ENCODE results near the gene THAP4. TPM values are rescaled to one million over a fixed set of nuclear protein-coding genes. Genes with fewer than 3 reads are reported as not detected.

The THAP4 gene
- total RNA-seq, 1 experiment from 2014 or later: 71.2 TPM

DNA sequence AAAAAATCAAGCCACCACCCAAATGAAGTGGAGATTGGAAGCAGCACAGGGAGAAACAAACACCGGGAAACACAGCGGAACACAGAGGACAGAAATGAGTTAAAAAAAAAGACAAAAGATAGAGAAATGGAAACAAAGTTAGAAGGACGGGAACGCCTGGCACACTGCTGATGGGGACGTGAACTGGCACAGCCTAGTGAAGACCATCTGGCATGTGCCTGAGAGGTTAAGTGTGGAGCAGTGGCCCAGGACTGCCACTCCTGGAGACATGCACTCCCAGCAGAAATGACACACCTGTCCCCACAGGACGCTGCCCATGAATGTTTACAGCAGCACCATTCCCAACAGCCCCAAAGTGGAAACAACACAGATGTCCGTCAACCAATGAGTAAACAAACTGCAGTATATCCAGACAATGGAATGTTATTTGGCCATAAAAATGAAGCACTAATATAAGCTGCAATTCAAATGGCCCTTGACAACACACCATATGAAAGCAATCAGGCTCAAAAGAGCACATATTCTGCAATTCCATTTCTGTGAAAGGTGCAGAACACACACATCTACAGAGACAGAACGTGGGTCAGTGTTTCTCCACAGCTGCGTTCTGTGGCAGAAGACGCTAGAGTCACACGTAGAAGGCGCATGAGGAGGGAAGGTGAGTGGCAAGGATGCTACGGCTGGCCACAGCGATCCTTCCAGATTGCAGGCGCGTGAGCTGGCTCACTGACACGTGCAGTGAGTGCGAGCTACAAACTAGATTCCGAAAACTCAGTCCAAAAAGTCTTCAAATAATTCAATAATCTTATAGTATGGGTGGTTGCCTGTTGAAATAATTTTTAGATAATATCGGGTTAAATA lies 24.6 kb downstream of the THAP4 start:
- DNase-seq (ENCODE audit: low read depth, low spot score) (no peak), ATAC-seq (no peak)
- H3K79me2 ChIP-seq (ENCODE audit: insufficient read depth, low read length): peaks cover 83% of the 10 kb centered on the region
- ChIA-PET POLR2A (no interaction called here), CTCF (no interaction called here), RAD21 (ENCODE audit: low non-redundant PET in 1 of 2, low total read pairs in 2 of 2, uncharacterized antibody in 2 of 2, unreplicated experiment in 2 of 2) (no interaction called here)
- no peak overlapping the region for H3K4me3 ChIP-seq (replicated peaks in 1 of 2; ENCODE audit: low read depth in 1 of 2, low read length in 2 of 2)
- BruUV-seq (replicated peaks): no TSS peak
- TF ChIP-seq EZH2phosphoT487 (IDR thresholded peaks at IDR 0.05; ENCODE audit: borderline replicate concordance) (no peak), TCF7L2 (IDR thresholded peaks at IDR 0.05; ENCODE audit: borderline replicate concordance, extremely low read depth, insufficient read depth, insufficient read length) (no peak), REST (IDR thresholded peaks at IDR 0.05; ENCODE audit: low read depth) (no peak), ZNF274 (IDR thresholded peaks at IDR 0.05; ENCODE audit: low read depth, low read length) (no peak), SP1 (IDR thresholded peaks at IDR 0.05; ENCODE audit: low read depth) (no peak), CBX3 (IDR thresholded peaks at IDR 0.05; ENCODE audit: low read depth) (no peak), ZFX (IDR thresholded peaks at IDR 0.05) (no peak), SRF (IDR thresholded peaks at IDR 0.05; ENCODE audit: low read depth) (no peak), EGR1 (IDR thresholded peaks at IDR 0.05; ENCODE audit: low read depth) (no peak), CEBPB (IDR thresholded peaks at IDR 0.05; ENCODE audit: low read depth) (no peak), POLR2A (IDR thresholded peaks at IDR 0.05; ENCODE audit: borderline replicate concordance, extremely low read depth, insufficient read depth, insufficient read length) (no peak)
- TF ChIP-seq, protein P1, sequence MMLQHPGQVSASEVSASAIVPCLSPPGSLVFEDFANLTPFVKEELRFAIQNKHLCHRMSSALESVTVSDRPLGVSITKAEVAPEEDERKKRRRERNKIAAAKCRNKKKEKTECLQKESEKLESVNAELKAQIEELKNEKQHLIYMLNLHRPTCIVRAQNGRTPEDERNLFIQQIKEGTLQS (IDR thresholded peaks at IDR 0.05): no peak
- no peaks in the 10 kb centered on the region for H3K9me2 ChIP-seq (ENCODE audit: insufficient read depth)
- H3K9me3 ChIP-seq (ENCODE audit: control insufficient read depth in 1 of 2, insufficient read depth in 1 of 2, low read depth in 1 of 2, low read length in 2 of 2): no peaks in the 10 kb centered on the region
- no peak overlapping the region for H3K9ac ChIP-seq (ENCODE audit: low read length)
- H4K20me1 ChIP-seq (ENCODE audit: insufficient read depth): 0 out of 2 replicates have a peak, but pooled peaks cover 7% of the 10 kb centered on the region
- H3K27ac ChIP-seq (ENCODE audit: low read depth, low read length): no peak overlapping the region
- H2AFZ ChIP-seq (ENCODE audit: low read depth, low read length, poor library complexity, severe bottlenecking): no peak overlapping the region
- H3K4me2 ChIP-seq (ENCODE audit: low read length): no peak overlapping the region
- no peaks in the 10 kb centered on the region for H3K27me3 ChIP-seq (ENCODE audit: insufficient read depth, low read length)
- intact Hi-C loops (cut with micrococcal nuclease): no loop called here
- peaks cover 0 to 6% of the 10 kb centered on the region in 2 experiments; a peak in 1 of 4 replicates for H3K36me3 ChIP-seq (ENCODE audit: control insufficient read depth in 1 of 2, insufficient read depth in 2 of 2, low read length in 2 of 2)
- H3K4me1 ChIP-seq (ENCODE audit: control insufficient read depth in 1 of 2, insufficient read depth in 2 of 2, low read length in 2 of 2): peaks cover 0 to 3% of the 10 kb centered on the region in 2 experiments; a peak in 1 of 4 replicates

All from HCT116 (cell line).